Caco-2 (cell line): ENCODE results near the gene TMEM107. TPM values are rescaled to one million over a fixed set of nuclear protein-coding genes. Genes with fewer than 3 reads are reported as not detected.

Source experiments
- BruUV-seq: library from RNA; stranded (reverse); fragments of 400-500 nt; replicated peaks from 2 replicates; lab custom pipeline; 2021; lab: Mats Ljungman, UMichigan
- CTCF ChIA-PET: fragments of 300-600 bp; sonication (Branson Sonifier 250); formaldehyde crosslinking; loops from one replicate; lab custom pipeline; 2022; ENCODE audit warnings: antibody characterized with exemption; lab: Charles Lee
- POLR2A ChIA-PET: fragments of 300-600 bp; sonication (Branson Sonifier 250); formaldehyde crosslinking; loops from one replicate; lab custom pipeline; 2022; ENCODE audit warnings: antibody characterized with exemption; lab: Charles Lee
- DNase-seq, 2 experiments: peaks; one replicate each; pipeline versions ENCODE4 v3.0.0 to v3.0.0-alpha.2; 2020 to 2022
- H3K27me3 ChIP-seq: replicated peaks from 2 replicates; pipeline ENCODE4 v1.6.0; 2011; ENCODE audit warnings: low read length; ENCODE audit not compliant: control insufficient read depth, insufficient read depth
- H3K36me3 ChIP-seq: 2 replicates; pipeline ENCODE4 v1.5.1; 2011; ENCODE audit warnings: low read length; ENCODE audit not compliant: control insufficient read depth, insufficient read depth
- H3K4me1 ChIP-seq: fragments of 250-450 bp; sonication (Bioruptor Pico); 2 replicates; pipeline ENCODE4 v1.5.1; 2020; ENCODE audit warnings: mild to moderate bottlenecking
- H3K4me3 ChIP-seq: 2 replicates; pipeline ENCODE4 v1.5.1; 2011; ENCODE audit warnings: low read depth, mild to moderate bottlenecking, control low read depth, low read length
- H3K9me3 ChIP-seq: fragments of 250-450 bp; sonication (Bioruptor Pico); 2 replicates; pipeline ENCODE4 v1.5.1; 2020; ENCODE audit warnings: mild to moderate bottlenecking, moderate library complexity
- H3K27ac Mint-ChIP-seq: one replicate; pipeline ENCODE4 v1.8.0; 2022; ENCODE audit warnings: mixed read lengths; ENCODE audit not compliant: unreplicated experiment
- H3K27me3 Mint-ChIP-seq: one replicate; pipeline ENCODE4 v1.8.0; 2022; ENCODE audit warnings: mixed read lengths; ENCODE audit not compliant: insufficient read depth, unreplicated experiment
- H3K36me3 Mint-ChIP-seq: one replicate; pipeline ENCODE4 v1.8.0; 2022; ENCODE audit warnings: mild to moderate bottlenecking, mixed read lengths; ENCODE audit not compliant: insufficient read depth, unreplicated experiment
- H3K4me1 Mint-ChIP-seq: one replicate; pipeline ENCODE4 v1.8.0; 2022; ENCODE audit warnings: low read depth, mixed read lengths; ENCODE audit not compliant: unreplicated experiment
- H3K4me3 Mint-ChIP-seq: one replicate; pipeline ENCODE4 v1.8.0; 2022; ENCODE audit warnings: mild to moderate bottlenecking, moderate library complexity, mixed read lengths; ENCODE audit not compliant: unreplicated experiment
- H3K9me3 Mint-ChIP-seq: one replicate; pipeline ENCODE4 v1.8.0; 2022; ENCODE audit warnings: mixed read lengths; ENCODE audit not compliant: unreplicated experiment
- CTCF ChIP-seq, 2 experiments: fragments of 200-600 bp in 1 of 2; IDR thresholded peaks; 1 replicate in 1 of 2; 2 replicates in 1 of 2; pipeline versions ENCODE4 v1.5.1 to v1.8.0; 2011 to 2022; ENCODE audit warnings: antibody characterized with exemption in 1 of 2, control low read depth in 1 of 2, inconsistent platforms in 1 of 2, low read depth in 1 of 2, low read length in 1 of 2, mild to moderate bottlenecking in 1 of 2, moderate library complexity in 1 of 2; ENCODE audit not compliant: insufficient read depth in 1 of 2, severe bottlenecking in 1 of 2, unreplicated experiment in 1 of 2
- intact Hi-C: fragments of 100-400 bp; cut with micrococcal nuclease; formaldehyde crosslinking; loops from one replicate; pipeline ENCODE4 v1.10.0; 2022; ENCODE audit not compliant: unreplicated experiment
- microRNA-seq: library from miRNA; unstranded; fragments of <30 nt; microRNA quantifications from one replicate; pipeline ENCODE4 v1.2.0, GENCODE V29; 2022
- total RNA-seq: library from RNA; stranded (reverse); gene quantifications from 2 replicates; pipeline ENCODE4 v1.2.3, GENCODE V29; 2022

Gene TMEM107
- total RNA-seq, 1 experiment from 2014 or later: 5.4 TPM

GRCh38 chr17:8123695-8124349 is 52.4 kb downstream of the TMEM107 start, which contains the start of gene HES7:
TSS of gene HES7 (minus strand) at chr17:8124106. CDS start at chr17:8124084, 22 bp downstream.
- intact Hi-C loops: loop anchor here (2.0 kb wide), 2 partner anchors 15 to 35 kb away; no protein-coding TSS in a partner anchor
- H3K4me3 Mint-ChIP-seq: peak within 1 kb of the TSS; percentile 87
- no peaks in the 10 kb centered on the region for H3K9me3 ChIP-seq
- peaks cover 44% of the 10 kb centered on the region for H3K4me1 Mint-ChIP-seq
- no peaks in the 10 kb centered on the region for H3K9me3 Mint-ChIP-seq
- ChIA-PET CTCF (interaction anchor here (0.7 kb wide), 1 partner anchor 99 kb away, joined by 3 read pairs; no protein-coding TSS in a partner anchor), POLR2A (interaction anchor here (0.8 kb wide), 1 partner anchor 33 kb away, joined by 3 read pairs; no protein-coding TSS in a partner anchor)
- no TSS peak for BruUV-seq
- no peaks in the 10 kb centered on the region; the same call in 1 of the 2 replicates for H3K4me1 ChIP-seq
- no peak for TF ChIP-seq CTCF (IDR thresholded peaks at IDR 0.05; ENCODE audit: insufficient read depth in 1 of 2, low read depth in 1 of 2, low read length in 1 of 2, severe bottlenecking in 1 of 2, unreplicated experiment in 1 of 2)
- peaks cover 2% of the 10 kb centered on the region for H3K27me3 Mint-ChIP-seq
- DNase-seq: no peak
- H3K27me3 ChIP-seq: no peaks in the 10 kb centered on the region; the same call in 1 of the 2 replicates
- H3K36me3 ChIP-seq: no peaks in the 10 kb centered on the region
- H3K27ac Mint-ChIP-seq: no peak within 1 kb of the TSS
- peak within 1 kb of the TSS; percentile 37 for H3K4me3 ChIP-seq
- H3K36me3 Mint-ChIP-seq: peaks cover 56% of the 10 kb centered on the region

GRCh38 chr17:8122924-8123694 is 53.1 kb downstream of the TMEM107 start:
- ChIA-PET POLR2A (no interaction called here), CTCF (interaction anchor here (0.7 kb wide), 1 partner anchor 100 kb away, joined by 3 read pairs; no protein-coding TSS in a partner anchor)
- Histone ChIP-seq H3K4me3 (peak overlapping the region; percentile 37), H3K27me3 (no peaks in the 10 kb centered on the region; the same call in 1 of the 2 replicates), H3K4me1 (no peaks in the 10 kb centered on the region; the same call in 1 of the 2 replicates), H3K9me3 (no peaks in the 10 kb centered on the region), H3K36me3 (no peaks in the 10 kb centered on the region)
- DNase-seq: no peak
- intact Hi-C loops: no loop called here
- Mint-ChIP-seq H3K36me3 (peaks cover 63% of the 10 kb centered on the region), H3K4me3 (peak overlapping the region; percentile 87), H3K27me3 (peaks cover 2% of the 10 kb centered on the region), H3K27ac (no peak overlapping the region), H3K9me3 (no peaks in the 10 kb centered on the region), H3K4me1 (peaks cover 44% of the 10 kb centered on the region)
- no peak for TF ChIP-seq CTCF (IDR thresholded peaks at IDR 0.05; ENCODE audit: insufficient read depth in 1 of 2, low read depth in 1 of 2, low read length in 1 of 2, severe bottlenecking in 1 of 2, unreplicated experiment in 1 of 2)
- BruUV-seq: no TSS peak

Small RNA genes lying within 50 kb of the gene (microRNA-seq; reads per million reads assigned to microRNA genes)
- 131 reads per million, percentile 72 among the genes with 10 or more reads in this experiment for gene MIR4521
- gene MIR6883: not detected

Other genes with a start within 250 kb of the TMEM107 start
- 1.2 and 2.0 TPM in 2 replicates for gene KCNAB3, start 246.5 kb downstream of the TMEM107 start, total RNA-seq
- gene TRAPPC1, start 244.4 kb downstream of the TMEM107 start, total RNA-seq: 75.5 and 96.2 TPM in 2 replicates
- 22.6 and 24.2 TPM in 2 replicates for gene CNTROB, start 244.2 kb downstream of the TMEM107 start, total RNA-seq
- gene GUCY2D, start 173.8 kb downstream of the TMEM107 start, total RNA-seq: 0.74 and 1.7 TPM in 2 replicates
- gene ALOX15B, start 137.3 kb downstream of the TMEM107 start, total RNA-seq: not detected in 2 replicates
- 0.34 and 0.39 TPM in 2 replicates for gene ALOX12B, start 88.7 kb downstream of the TMEM107 start, total RNA-seq
- gene ALOXE3, start 57.9 kb downstream of the TMEM107 start, total RNA-seq: not detected in 2 replicates
- gene HES7, start 52.3 kb downstream of the TMEM107 start, total RNA-seq: not detected in 2 replicates
- gene PER1, start 24.0 kb downstream of the TMEM107 start, total RNA-seq: 10.6 and 10.8 TPM in 2 replicates
- gene VAMP2, start 13.4 kb downstream of the TMEM107 start, total RNA-seq: 10.5 and 12.2 TPM in 2 replicates
- gene BORCS6, start 13.8 kb upstream of the TMEM107 start, total RNA-seq: 4.2 and 4.7 TPM in 2 replicates
- gene AURKB, start 34.2 kb upstream of the TMEM107 start, total RNA-seq: 82.8 and 89.4 TPM in 2 replicates
- gene CTC1, start 71.7 kb upstream of the TMEM107 start, total RNA-seq: 18.2 and 22.9 TPM in 2 replicates
- 38.8 and 44.1 TPM in 2 replicates for gene PFAS, start 72.9 kb upstream of the TMEM107 start, total RNA-seq
- gene RANGRF, start 112.3 kb upstream of the TMEM107 start, total RNA-seq: 13.2 and 15.2 TPM in 2 replicates
- gene SLC25A35, start 119.0 kb upstream of the TMEM107 start, total RNA-seq: 3.6 and 3.7 TPM in 2 replicates
- gene ARHGEF15, start 133.9 kb upstream of the TMEM107 start, total RNA-seq: not detected in 2 replicates
- gene ODF4, start 163.5 kb upstream of the TMEM107 start, total RNA-seq: not detected in 2 replicates
- 998 and 999 TPM in 2 replicates for gene RPL26, start 206.8 kb upstream of the TMEM107 start, total RNA-seq
- gene RNF222, start 221.4 kb upstream of the TMEM107 start, total RNA-seq: not detected in 2 replicates